ENCODE data around the gene GATA1. TPM values are rescaled to one million over a fixed set of nuclear protein-coding genes. Genes with fewer than 3 reads are reported as not detected.

Gene GATA1
- total RNA-seq, 1 experiment from 2014 or later: 0.23 TPM

- POLR2A ChIA-PET: interaction anchor here (0.5 to 0.6 kb wide), 3 partner anchors 12 to 173 kb away, joined by 5 to 13 read pairs (median 5); no protein-coding TSS in a partner anchor
- DNase-seq (ENCODE audit: low read depth, low spot score): peak; percentile 95
- Histone ChIP-seq H3K36me3 (ENCODE audit: control insufficient read depth, insufficient read depth, low read length) (peaks cover 3% of the 10 kb centered on the region; the same call in 1 of the 2 replicates), H3K9me3 (ENCODE audit: control insufficient read depth, insufficient read depth, low read depth, low read length) (no peaks in the 10 kb centered on the region), H3K27me3 (ENCODE audit: control insufficient read depth, insufficient read depth, low read length) (no peaks in the 10 kb centered on the region), H3K27ac (ENCODE audit: low read length) (peak within 1 kb of the TSS; percentile 95), H3K4me3 (ENCODE audit: low read depth in 2 of 2, low read length in 2 of 2) (peak within 1 kb of the TSS; percentile 64 to 76), H3K4me1 (ENCODE audit: control insufficient read depth, insufficient read depth, low read length) (0 out of 2 replicates have a peak, but pooled peaks cover 3% of the 10 kb centered on the region)
- TF ChIP-seq SIN3A (IDR thresholded peaks at IDR 0.05; ENCODE audit: borderline replicate concordance, insufficient read depth, low read depth, low read length) (no peak), POLR2AphosphoS5 (IDR thresholded peaks at IDR 0.05; ENCODE audit: low read depth, low read length) (peak; percentile 72; the same call in 1 of the 2 replicates)
- intact Hi-C loops (cut with micrococcal nuclease; ENCODE audit: unreplicated experiment): no loop called here
- CTCF ChIA-PET: no interaction called here
- in situ Hi-C loops (cut with HindIII; ENCODE audit: low pct_unique_long_range_greater_than_20kb, low sequenced_read_pairs): no loop called here
- no TSS peak for BruUV-seq (replicated peaks)
- ATAC-seq: peak; percentile 93
These were observed 15.1 kb downstream of the GATA1 start, which contains the start of gene HDAC6 for GRCh38 chrX:48801280-48802088. Gene HDAC6, plus strand, starts transcription at chrX:48802067. Its CDS starts 626 bp downstream, at chrX:48802693.

GRCh38 chrX:48802089-48802904, 15.9 kb downstream of the GATA1 start:
- DNase-seq (ENCODE audit: low read depth, low spot score) (peak; percentile 25), ATAC-seq (peak; percentile 81)
- ChIA-PET CTCF (no interaction called here), POLR2A (interaction anchor here (0.5 kb wide), 2 partner anchors 14 to 173 kb away, joined by 5 to 13 read pairs; no protein-coding TSS in a partner anchor)
- Histone ChIP-seq H3K27me3 (ENCODE audit: control insufficient read depth, insufficient read depth, low read length) (no peaks in the 10 kb centered on the region), H3K36me3 (ENCODE audit: control insufficient read depth, insufficient read depth, low read length) (peaks cover 3% of the 10 kb centered on the region; the same call in 1 of the 2 replicates), H3K27ac (ENCODE audit: low read length) (peak overlapping the region; percentile 91), H3K4me3 (ENCODE audit: low read depth in 2 of 2, low read length in 2 of 2) (peak overlapping the region; percentile 64 to 73), H3K4me1 (ENCODE audit: control insufficient read depth, insufficient read depth, low read length) (0 out of 2 replicates have a peak, but pooled peaks cover 3% of the 10 kb centered on the region), H3K9me3 (ENCODE audit: control insufficient read depth, insufficient read depth, low read depth, low read length) (no peaks in the 10 kb centered on the region)
- TSS peak; percentile 88 for BruUV-seq (replicated peaks)
- TF ChIP-seq POLR2AphosphoS5 (IDR thresholded peaks at IDR 0.05; ENCODE audit: low read depth, low read length) (peak; percentile 79), REST (IDR thresholded peaks at IDR 0.05; ENCODE audit: insufficient read depth in 1 of 2, low read depth in 2 of 2, low read length in 1 of 2) (no peak)
- in situ Hi-C loops (cut with HindIII; ENCODE audit: low pct_unique_long_range_greater_than_20kb, low sequenced_read_pairs) (no loop called here), intact Hi-C loops (cut with micrococcal nuclease; ENCODE audit: unreplicated experiment) (no loop called here)

- Histone ChIP-seq H3K4me1 (ENCODE audit: control insufficient read depth, insufficient read depth, low read length) (0 out of 2 replicates have a peak, but pooled peaks cover 3% of the 10 kb centered on the region), H3K27me3 (ENCODE audit: control insufficient read depth, insufficient read depth, low read length) (no peaks in the 10 kb centered on the region), H3K4me3 (ENCODE audit: low read depth in 2 of 2, low read length in 2 of 2) (peak overlapping the region; percentile 64 to 73), H3K27ac (ENCODE audit: low read length) (peak overlapping the region; percentile 91), H3K36me3 (ENCODE audit: control insufficient read depth, insufficient read depth, low read length) (peaks cover 3% of the 10 kb centered on the region; the same call in 1 of the 2 replicates), H3K9me3 (ENCODE audit: control insufficient read depth, insufficient read depth, low read depth, low read length) (no peaks in the 10 kb centered on the region)
- in situ Hi-C loops (cut with HindIII; ENCODE audit: low pct_unique_long_range_greater_than_20kb, low sequenced_read_pairs) (no loop called here), intact Hi-C loops (cut with micrococcal nuclease; ENCODE audit: unreplicated experiment) (no loop called here)
- DNase-seq (ENCODE audit: low read depth, low spot score) (no peak), ATAC-seq (no peak)
- ChIA-PET POLR2A (no interaction called here), CTCF (no interaction called here)
- TF ChIP-seq REST (IDR thresholded peaks at IDR 0.05; ENCODE audit: insufficient read depth in 1 of 2, low read depth in 2 of 2, low read length in 1 of 2) (0 out of 4 replicates have a peak, but pooled peaks of 1 of the 2 experiments have one; percentile 41), SIN3A (IDR thresholded peaks at IDR 0.05; ENCODE audit: borderline replicate concordance, insufficient read depth, low read depth, low read length) (no peak), CTCF (IDR thresholded peaks at IDR 0.05) (no peak), POLR2AphosphoS5 (IDR thresholded peaks at IDR 0.05; ENCODE audit: low read depth, low read length) (no peak)
- no TSS peak for BruUV-seq (replicated peaks)
These were observed 16.5 kb downstream of the GATA1 start for GRCh38 chrX:48802905-48803200.
